OCI-LY3 (cell line): ENCODE measurements around the gene NCOA6.

Experiments used
- EZH2phosphoT487 ChIP-seq: fragments of 200-600 bp; shearing (Covaris generic); IDR thresholded peaks from 2 replicates; pipeline ENCODE4 v1.6.1; 2018; ENCODE audit warnings: antibody characterized with exemption, mixed run types, low read depth
- TF ChIP-seq, protein P1 (sequence below): fragments of 200-600, 300-600 bp; sonication (generic); IDR thresholded peaks from 2 replicates; pipeline ENCODE4 v1.5.1; 2014; ENCODE audit warnings: antibody characterized with exemption, low read length, low read depth

DNA sequence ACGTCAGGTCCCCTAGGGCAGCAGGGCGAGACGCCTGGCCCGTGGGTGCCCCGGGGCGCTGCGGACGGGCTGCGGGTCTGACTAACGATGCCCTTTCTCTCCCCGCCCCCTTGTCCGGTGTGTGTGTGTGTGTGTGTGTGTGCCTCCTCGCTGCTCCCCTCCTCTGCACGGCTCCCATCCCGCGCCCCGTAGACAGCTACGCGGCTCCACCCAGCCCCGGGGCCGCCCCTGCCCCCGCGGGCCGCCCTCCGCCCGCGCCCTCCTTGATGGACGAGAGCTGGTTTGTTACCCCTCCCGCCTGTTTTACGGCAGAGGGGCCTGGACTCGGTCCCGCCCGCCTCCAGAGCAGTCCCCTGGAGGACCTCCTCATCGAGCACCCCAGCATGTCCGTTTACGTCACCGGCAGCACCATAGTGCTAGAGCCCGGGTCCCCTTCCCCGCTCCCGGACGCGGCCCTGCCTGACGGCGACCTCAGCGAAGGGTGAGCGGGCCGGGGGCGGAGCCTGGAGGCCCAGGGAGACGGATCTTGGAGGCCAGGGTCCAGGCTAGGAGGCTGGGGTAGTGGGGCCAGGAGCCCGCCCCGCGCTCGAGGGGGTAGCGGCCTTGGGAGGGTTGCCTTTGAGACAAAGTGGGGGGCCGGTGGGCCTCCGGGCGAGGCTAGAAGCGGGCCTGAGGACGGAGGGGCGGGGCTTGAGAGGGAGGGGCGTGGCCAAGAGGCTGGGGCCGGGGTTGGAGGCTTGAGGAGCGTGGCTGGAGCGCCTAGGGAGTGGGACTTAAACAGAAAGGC, 116.2 kb downstream of the NCOA6 start:
- TF ChIP-seq, protein P1, sequence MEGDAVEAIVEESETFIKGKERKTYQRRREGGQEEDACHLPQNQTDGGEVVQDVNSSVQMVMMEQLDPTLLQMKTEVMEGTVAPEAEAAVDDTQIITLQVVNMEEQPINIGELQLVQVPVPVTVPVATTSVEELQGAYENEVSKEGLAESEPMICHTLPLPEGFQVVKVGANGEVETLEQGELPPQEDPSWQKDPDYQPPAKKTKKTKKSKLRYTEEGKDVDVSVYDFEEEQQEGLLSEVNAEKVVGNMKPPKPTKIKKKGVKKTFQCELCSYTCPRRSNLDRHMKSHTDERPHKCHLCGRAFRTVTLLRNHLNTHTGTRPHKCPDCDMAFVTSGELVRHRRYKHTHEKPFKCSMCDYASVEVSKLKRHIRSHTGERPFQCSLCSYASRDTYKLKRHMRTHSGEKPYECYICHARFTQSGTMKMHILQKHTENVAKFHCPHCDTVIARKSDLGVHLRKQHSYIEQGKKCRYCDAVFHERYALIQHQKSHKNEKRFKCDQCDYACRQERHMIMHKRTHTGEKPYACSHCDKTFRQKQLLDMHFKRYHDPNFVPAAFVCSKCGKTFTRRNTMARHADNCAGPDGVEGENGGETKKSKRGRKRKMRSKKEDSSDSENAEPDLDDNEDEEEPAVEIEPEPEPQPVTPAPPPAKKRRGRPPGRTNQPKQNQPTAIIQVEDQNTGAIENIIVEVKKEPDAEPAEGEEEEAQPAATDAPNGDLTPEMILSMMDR: no peak
- no peak for TF ChIP-seq EZH2phosphoT487
